Measurements from ENCODE around the gene SKAP1.
"Not testable (repeated sequence)": the region's sequence is repeated elsewhere in the genome, so short reads cannot be mapped to it uniquely, and the experiment has no call there.

Gene SKAP1

DNA sequence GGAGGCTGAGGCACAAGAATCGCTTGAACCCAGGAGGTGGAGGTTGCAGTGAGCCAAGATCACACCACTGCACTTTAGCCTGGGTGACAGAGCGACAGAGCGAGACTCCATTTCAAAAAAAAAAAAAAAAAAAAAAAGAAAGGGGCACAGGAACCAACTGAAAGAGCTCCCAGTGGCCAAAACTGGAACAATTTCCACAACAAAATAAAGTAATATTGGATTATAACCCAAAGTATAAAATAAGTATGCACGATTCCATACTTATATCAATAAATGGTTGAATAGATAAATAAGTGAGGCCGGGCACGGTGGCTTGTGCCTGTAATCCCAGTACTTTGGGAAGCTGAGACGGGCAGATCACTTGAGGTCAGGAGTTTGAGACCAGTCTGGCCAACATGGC is 19.2 kb downstream of the SKAP1 start:
- DNase-seq, result not testable (repeated sequence)

DNA sequence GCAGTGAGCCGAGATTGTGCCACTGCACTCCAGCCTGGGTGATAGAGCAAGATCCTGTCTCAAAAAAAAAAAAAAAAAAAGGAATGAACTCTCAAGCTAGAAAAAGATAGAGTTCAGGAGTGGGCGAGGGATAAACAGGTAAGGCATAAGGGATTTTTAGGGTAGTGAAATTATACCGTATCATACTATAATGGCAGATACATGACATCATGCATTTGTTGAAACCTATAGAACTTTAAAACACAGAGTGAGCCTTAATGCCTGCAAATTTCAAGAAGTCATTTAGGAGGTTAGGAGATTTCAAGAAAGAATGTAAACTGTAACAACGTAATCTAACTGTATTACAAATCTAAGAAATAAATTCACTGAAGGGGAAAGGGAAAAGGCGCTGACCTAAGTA is 20.4 kb downstream of the SKAP1 start:
- no peak for DNase-seq

DNA sequence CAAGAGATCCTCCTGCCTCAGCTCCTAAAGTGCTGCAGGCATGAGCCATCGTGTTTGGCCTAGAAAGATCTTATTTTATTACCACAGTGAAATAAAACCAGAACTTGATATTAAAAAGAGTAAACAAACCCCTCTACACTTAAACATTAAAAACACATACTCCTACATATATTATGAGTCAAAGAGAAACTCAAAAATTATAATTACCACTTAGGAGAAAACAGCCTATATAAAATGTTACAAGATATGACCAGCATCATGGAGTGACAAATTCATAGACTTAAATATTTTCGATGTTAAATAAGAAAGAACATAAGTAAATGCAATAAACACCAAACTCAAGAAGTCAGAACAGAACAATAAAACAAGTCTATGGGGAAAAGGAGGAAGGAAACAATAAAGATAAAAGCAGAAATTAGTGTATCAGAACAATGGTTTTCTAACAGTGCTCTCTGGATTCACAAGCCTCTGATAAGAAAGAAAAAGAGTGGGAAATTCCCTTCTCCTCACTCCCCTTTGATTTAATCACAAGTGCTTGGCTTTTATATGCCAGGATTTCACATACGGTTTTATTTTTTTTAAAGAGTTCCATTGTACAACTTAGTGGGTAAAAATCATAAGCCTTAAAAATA is 23.0 kb downstream of the SKAP1 start:
- no peak for DNase-seq

- no peak for DNase-seq
Observed at GRCh38 chr17:48394821-48395220, 35.2 kb downstream of the SKAP1 start.

- DNase-seq, result no peak
Observed at GRCh38 chr17:48393283-48393682, 36.7 kb downstream of the SKAP1 start.

DNA sequence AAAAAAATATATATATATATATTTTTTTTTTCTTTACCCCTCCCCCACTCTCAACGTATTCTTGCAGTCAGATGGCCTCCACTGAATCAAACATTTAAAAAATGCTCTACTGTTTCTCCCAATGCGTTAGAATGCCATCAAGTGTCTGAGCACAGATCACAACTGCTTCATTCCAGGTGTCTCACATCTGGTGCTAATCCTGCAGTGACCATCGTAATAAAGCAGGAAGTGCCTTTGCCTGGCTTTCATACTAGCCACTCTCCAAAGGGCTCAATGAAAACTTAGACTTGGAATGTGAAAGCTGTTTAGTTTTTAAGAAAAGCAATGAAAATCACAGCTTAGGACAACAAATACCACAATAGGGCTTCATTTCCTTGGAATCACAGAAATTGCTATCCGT is 37.2 kb downstream of the SKAP1 start:
- DNase-seq, result no peak

DNA sequence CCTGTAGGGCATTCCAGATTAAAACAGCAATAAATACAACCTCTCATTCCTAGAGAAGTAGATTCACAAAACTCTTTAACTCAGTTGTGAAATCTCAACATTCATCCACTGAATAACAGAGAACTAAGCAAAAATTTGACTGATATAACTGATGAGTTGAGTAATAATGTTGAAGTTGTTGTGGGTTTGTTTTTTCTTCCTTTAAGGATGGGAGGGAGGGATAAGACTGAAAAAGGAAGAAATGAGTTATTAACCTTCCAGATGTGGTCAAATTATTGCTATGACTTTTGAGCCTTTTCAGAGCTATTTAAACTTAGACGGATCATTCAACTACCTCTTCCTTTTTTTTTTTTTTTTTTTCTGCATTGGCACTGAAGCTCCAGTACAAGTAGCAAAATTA is 38.6 kb downstream of the SKAP1 start:
- no peak for DNase-seq

- no peak for DNase-seq
Observed at GRCh38 chr17:48389903-48390302, 40.1 kb downstream of the SKAP1 start.

DNA sequence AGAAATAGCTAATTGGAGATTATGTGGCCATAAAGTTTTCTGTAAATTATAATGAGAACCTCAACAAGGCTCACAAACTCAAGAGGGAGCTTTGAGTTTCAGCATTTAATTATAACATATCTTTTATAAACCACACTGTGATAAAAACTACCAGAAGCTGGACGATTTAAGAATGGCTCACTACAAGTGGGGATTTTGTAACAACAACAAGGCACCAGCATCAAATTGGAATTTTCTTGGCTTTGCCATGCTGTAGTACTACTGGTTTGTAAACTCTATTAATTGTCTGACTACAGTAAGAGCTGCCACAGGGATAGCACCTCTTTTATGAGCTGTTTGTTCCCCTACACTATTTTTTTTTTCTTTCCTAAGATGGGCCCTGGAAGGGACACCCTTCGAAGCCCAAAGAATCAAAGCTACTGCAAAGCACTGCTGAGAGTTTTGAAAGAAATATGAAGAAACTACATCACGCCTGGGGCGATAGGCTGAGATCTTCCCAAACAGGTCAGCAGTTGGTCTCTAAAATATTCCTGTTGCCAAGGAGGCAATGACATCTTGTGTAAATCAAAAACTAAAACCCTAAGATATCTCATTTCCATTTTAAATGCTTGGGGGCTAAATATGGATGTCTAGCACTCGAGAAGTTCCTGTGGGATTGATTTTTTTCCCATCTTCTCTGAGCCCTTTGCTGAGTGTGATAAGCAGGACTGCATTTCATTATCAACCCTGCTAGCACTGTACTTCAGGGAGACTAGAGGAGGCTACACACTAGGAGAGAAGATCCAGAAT is 40.9 kb downstream of the SKAP1 start:
- peak in 1 of 3 experiments; percentile 20 for DNase-seq

DNA sequence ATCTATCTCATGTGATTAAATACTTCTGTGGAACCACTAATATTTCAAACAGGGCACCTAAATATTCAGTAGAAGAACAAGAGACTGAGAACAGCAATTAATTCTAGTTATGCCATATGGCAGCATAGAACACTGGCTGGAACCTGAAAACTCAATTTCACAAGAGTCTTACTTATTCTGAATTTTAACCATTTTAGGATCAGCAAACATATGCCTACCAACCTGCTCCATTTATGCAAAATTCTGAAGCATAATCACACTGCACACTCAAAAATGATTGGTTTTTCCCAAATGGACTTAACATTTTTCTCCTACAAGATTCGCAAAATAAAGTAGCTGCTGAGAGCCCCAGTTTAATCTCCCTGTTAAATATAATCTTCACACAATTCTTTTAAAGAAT is 43.2 kb downstream of the SKAP1 start:
- DNase-seq, result no peak

GRCh38 chr17:48385319-48385718 is 44.7 kb downstream of the SKAP1 start:
- no peak for DNase-seq

DNA sequence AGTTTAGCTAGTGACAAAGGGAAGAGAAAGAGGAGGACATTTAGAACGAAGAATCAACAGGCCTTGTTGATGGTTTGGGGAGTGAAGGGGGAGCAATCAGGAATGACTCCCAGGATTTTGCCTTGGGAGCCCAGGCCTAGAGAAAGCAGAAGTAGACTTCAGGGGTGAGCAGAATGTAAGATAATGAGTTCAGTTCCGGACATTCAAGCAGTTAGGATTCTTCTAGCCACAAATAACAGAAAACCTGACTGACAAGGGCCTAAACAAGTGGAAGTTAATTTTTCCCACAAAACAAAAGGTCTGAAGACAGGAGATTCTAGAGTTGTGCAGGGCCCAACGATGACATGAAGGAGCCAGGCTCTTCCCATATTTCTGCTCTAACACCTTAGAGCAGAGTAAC is 45.9 kb downstream of the SKAP1 start:
- no peak for DNase-seq

- DNase-seq, result peak in 2 of 3 experiments; percentile 30 to 77
Observed at GRCh38 chr17:48382989-48383388, 47.0 kb downstream of the SKAP1 start.

- DNase-seq, result no peak
Observed at GRCh38 chr17:48378708-48379392, 51.2 kb downstream of the SKAP1 start.

DNA sequence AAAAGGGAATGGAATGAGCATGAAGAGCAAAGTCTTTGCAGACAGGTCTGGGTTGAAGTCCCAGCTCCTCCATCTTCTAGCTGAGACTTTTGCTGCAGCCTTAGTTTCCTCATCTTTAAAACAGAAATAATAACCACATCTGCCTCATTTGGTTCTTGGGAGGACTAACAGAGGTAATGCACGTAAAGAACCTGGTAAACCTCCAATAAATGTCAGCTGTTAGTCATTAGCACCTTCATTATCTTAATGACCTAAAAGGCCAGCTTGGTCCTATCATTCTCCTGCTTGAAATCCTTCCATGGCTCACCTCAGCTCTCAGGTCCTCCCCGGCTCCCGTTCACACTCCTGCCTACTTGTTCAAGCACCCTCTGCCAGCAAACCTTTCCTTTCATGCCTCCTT is 51.8 kb downstream of the SKAP1 start:
- no peak for DNase-seq

GRCh38 chr17:48376682-48377325 is 53.2 kb downstream of the SKAP1 start:
- DNase-seq, result no peak

DNA sequence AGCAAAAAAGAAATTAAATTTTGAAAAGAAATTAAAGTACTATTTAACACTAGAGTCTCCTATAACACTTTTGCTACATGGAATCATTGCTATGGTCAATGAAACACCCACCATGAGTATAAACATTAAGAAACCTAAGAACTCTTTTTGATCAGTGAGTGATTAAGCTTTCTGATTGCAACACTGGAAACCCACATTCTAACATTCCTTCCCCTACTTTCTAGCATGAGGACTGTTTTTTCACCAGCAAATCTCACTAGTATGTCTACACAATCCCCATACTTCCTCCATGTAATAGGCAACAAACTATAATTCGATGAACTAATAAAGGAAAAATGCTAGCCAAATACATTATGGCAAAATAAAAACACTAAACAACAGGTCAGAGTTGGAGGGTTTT is 54.7 kb downstream of the SKAP1 start:
- DNase-seq, result no peak

GRCh38 chr17:48374650-48375230 is 55.3 kb downstream of the SKAP1 start:
- peak; percentile 16 to 67 (median 35) for DNase-seq

GRCh38 chr17:48373883-48374282 is 56.1 kb downstream of the SKAP1 start:
- no peak for DNase-seq

DNA sequence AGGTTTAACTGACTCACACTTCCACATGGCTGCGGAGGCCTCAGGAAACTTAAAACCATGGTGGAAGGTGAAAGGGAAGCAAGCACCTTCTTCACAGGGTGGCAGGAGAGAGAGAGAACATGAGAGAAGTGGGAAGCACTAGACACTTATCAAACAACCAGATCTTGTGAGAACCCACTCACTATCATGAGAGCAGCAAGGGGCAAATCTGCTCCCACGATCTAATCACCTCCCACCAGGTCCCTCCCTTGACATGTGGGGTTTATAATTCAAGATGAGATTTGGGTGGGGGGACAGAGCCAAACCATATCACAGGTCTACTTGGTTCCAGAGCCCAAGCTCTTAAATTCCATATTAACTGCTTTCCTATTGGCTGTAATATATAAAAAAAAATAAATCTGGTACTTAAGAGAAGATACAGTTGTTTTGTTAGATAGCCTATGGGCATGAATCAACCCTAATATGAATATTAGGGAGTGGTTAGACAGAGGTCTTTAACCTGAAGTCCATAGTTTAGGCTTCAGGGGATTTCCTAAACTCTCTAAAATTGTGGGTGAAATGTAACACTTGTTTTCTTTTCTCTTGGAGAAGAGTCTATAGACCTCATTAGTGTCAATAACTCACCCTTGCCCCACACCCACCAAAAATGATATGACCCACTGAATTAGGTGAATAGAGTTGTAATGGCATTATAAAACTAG is 56.7 kb downstream of the SKAP1 start:
- no peak for DNase-seq

DNA sequence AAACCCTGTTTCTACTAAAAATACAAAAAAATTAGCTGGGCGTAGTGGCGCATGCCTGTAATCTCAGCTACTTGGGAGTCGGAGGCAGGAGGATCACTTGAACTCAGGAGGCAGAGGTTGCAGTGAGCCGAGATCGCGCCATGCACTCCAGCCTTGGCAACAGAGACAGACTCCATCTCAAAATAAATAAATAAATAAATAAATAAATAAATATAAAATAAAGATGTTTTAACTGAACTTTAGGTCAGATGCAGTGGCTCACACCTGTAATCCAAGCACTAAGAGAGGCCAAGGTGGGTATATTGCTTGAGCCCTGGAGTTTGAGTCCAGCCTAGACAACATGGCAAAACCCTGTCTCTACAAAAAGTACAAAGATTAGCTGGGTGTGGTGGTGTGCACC is 61.0 kb downstream of the SKAP1 start:
- DNase-seq, result not testable (repeated sequence)

GRCh38 chr17:48368352-48368908 is 61.6 kb downstream of the SKAP1 start:
- DNase-seq, result no peak
